ENCODE results near the gene PTGR1.
"Not testable (repeated sequence)": the region's sequence is repeated elsewhere in the genome, so short reads cannot be mapped to it uniquely, and the experiment has no call there.

PTGR1 gene

GRCh38 chr9:111613436-111614040, 14.1 kb upstream of the PTGR1 start:
- no peak for DNase-seq (ENCODE audit: low read depth in 2 of 2)

GRCh38 chr9:111610845-111611244, 11.4 kb upstream of the PTGR1 start:
- no peak for DNase-seq (ENCODE audit: low read depth in 2 of 2)

GRCh38 chr9:111610149-111610548, 10.7 kb upstream of the PTGR1 start:
- DNase-seq (ENCODE audit: low read depth in 2 of 2): no peak

- DNase-seq (ENCODE audit: low read depth in 2 of 2): no peak
Measured at GRCh38 chr9:111605041-111605559, 5.7 kb upstream of the PTGR1 start.

GRCh38 chr9:111604054-111604615, 4.7 kb upstream of the PTGR1 start:
- no peak for DNase-seq (ENCODE audit: low read depth in 2 of 2)

GRCh38 chr9:111603041-111603440, 3.6 kb upstream of the PTGR1 start:
- no peak for DNase-seq (ENCODE audit: low read depth in 2 of 2)

- DNase-seq (ENCODE audit: low read depth in 2 of 2): no peak
Measured at GRCh38 chr9:111601237-111602018, 2.0 kb upstream of the PTGR1 start.

- no peak for DNase-seq (ENCODE audit: low read depth in 2 of 2)
Measured at GRCh38 chr9:111599955-111600343, 502 bp upstream of the PTGR1 start.

- no peak for DNase-seq (ENCODE audit: low read depth in 2 of 2)
Measured at GRCh38 chr9:111598733-111599091, 735 bp downstream of the PTGR1 start.

- DNase-seq (ENCODE audit: low read depth in 2 of 2): peak; percentile 6 to 26
Measured at GRCh38 chr9:111597852-111598732, 1.4 kb downstream of the PTGR1 start.

GRCh38 chr9:111588846-111589245, 10.6 kb downstream of the PTGR1 start:
- DNase-seq (ENCODE audit: low read depth in 2 of 2): no peak

- DNase-seq (ENCODE audit: low read depth in 2 of 2): no peak
Measured at GRCh38 chr9:111586378-111586777, 13.1 kb downstream of the PTGR1 start.

GRCh38 chr9:111582888-111583287, 16.6 kb downstream of the PTGR1 start:
- DNase-seq (ENCODE audit: low read depth in 2 of 2): no peak

- DNase-seq (ENCODE audit: low read depth in 2 of 2): no peak
Measured at GRCh38 chr9:111572950-111573604, 26.4 kb downstream of the PTGR1 start.

GRCh38 chr9:111568127-111568526, 31.3 kb downstream of the PTGR1 start:
- not testable (repeated sequence) for DNase-seq (ENCODE audit: low read depth in 2 of 2)

GRCh38 chr9:111566234-111566633, 33.2 kb downstream of the PTGR1 start:
- DNase-seq (ENCODE audit: low read depth in 2 of 2): no peak

GRCh38 chr9:111561165-111561719, 38.2 kb downstream of the PTGR1 start:
- DNase-seq (ENCODE audit: low read depth in 2 of 2): no peak

- no peak for DNase-seq (ENCODE audit: low read depth in 2 of 2)
Measured at GRCh38 chr9:111559000-111559610, 40.3 kb downstream of the PTGR1 start.

GRCh38 chr9:111555425-111555824, 44.0 kb downstream of the PTGR1 start:
- not testable (repeated sequence) for DNase-seq (ENCODE audit: low read depth in 2 of 2)

GRCh38 chr9:111548623-111549022, 50.8 kb downstream of the PTGR1 start:
- no peak for DNase-seq (ENCODE audit: low read depth in 2 of 2)
